Fibroblast of peridontal ligament (primary cell): ENCODE data around the gene C6orf47.
A peak's percentile ranks its signal among the peaks of the same experiment; 100 is the strongest.

Experiments
- DNase-seq: peaks from one replicate; pipeline ENCODE4 v3.0.0-alpha.2; 2010; ENCODE audit errors: extremely low read depth

Gene C6orf47

DNA sequence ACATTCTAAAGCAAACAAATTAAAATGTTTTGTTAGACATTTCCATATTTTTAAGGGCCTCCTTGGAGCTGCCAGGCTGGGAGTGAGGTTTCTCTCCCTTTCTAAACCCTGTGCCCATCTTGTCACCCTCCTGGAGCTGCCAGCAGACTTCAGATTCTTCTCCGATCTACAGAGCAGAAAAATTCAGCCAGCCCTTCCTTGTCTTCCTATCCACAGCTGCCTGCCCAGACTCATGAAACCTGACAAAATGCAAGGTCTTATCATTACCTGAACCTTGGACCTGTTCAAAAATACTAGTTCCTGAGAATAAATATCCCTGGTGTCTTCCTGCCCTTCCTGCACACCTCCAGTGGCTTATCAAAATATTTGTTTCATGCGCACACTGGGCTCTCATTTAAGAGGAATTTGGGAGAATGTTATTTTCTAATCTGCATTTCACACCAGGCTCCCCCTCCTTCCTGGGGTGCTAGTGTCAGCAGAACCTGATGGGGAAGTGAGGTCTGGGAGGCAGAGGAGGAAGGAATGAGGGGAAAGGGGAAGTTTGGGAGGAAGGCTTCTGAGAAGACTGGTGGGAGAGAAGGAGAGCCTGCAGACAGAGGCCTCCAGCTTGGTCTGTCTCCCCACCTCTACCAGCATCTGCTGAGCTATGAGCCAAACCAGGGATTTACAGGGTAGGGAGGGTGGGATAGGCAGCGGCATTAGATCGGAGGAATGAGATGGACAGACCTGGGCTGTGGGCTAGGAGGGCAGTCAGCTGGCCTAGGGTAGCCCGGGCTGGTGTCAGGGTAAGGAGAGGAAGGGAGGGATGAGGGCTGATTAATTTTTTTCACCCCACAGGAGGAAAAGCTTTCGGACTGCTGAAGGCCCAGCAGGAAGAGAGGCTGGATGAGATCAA, 45.6 kb downstream of the C6orf47 start, which contains the start of gene AIF1:
AIF1 (plus strand) TSS at position 551 of the 895 bp plus-strand sequence; CDS start at position 647, 96 bp downstream.
- DNase-seq: no peak

DNA sequence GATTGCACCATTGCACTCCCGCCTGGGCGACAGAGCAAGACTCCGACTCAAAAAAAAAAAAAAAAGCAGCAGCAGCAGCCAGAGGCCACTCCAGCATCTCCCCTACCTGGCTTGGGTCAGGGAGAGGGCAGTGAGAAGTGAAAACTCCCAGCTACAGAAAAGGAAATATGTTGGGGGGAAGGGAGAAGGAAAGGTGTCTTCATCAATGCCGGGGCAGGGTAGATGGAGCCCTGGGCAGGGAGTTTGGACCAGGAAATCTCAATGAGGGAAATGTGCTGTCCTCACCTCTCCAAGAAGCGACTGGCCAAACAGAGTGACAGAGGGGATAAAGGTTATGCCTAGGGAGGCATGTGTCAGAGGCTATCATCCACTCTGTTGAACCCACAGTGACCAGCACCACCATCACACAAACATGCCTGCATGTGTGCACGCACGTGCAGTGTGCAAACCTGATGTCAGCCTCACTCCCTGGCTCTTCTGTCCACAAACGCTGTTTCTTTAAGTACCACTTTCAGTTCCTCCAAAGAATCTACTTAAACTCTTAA, 46.4 kb downstream of the C6orf47 start:
- DNase-seq: no peak

DNA sequence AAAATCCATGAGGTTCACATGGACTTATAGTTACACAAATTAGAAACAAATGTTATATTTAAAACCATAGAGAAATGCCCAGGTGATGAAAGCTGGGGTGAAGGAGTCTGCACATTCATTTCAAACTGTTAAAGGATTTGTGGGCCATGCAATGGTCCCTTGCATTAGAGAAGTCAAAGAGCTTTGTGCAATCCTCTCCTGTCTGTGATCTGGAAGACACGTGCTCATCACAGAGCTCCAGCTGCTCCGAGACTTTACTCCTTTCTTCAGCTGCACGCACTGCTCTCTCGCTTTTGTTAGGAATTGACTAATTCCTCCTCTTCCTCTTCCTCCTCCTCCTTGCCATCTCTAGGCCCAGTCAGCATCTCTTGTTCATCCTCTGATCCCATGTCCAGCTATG, 49.6 kb downstream of the C6orf47 start:
- DNase-seq: peak; percentile 45

DNA sequence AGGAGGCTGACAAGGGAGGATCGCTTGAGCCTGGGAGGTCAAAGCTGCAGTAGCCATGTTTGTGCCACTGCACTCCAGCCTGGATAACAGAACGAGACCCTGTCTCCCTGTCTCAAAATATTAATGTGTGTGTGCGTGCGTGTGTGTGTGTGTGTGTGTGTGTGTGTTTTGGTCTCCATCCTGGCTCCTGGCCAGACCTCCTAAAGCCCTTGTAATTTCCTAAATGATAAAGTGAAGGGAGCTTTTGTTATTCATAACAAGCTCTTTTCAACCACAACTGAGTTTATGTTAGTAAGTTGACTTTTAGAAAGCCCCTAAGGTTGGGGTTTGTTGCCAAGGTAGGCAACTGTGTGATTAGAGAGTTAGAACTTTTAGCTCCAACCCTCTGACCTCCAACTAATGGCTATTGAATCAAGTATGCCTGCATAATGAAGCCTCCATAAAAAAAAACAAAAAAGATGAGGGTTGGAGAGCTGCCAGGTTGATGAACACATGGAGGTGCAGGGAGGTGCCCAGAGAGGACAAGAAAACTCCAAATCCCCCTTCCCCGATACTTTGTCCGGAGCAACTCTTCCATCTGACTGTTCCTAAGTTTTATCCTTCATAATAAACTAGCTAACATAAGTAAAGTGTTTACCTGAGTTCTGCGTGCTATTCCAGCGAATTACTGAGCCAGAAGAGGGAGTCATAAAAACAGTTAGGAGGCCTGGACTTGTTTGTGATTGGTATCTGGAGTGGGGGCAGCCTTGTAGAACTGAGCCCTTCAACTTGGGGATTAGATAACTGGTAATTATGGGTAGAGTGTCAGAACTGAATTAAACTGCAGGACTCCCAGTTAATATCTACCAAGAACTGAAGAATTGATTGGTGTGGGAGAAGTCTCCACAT, 50.8 kb downstream of the C6orf47 start:
- DNase-seq: no peak
